Skin of body (tissue), 2 donors: ENCODE results near the gene AFMID. TPM values are rescaled to one million over a fixed set of nuclear protein-coding genes. Genes with fewer than 3 reads are reported as not detected.
"Not testable (repeated sequence)": the region's sequence is repeated elsewhere in the genome, so short reads cannot be mapped to it uniquely, and the experiment has no call there.

Source experiments
- DNase-seq: peaks from one replicate; lab custom pipeline; 2025; lab: John Stamatoyannopoulos, UW
- total RNA-seq: library from RNA; depleted of rRNA; stranded (reverse); fragments of >200 nt; gene quantifications from one replicate; pipeline ENCODE4 v1.2.3, GENCODE V29; 2014

The AFMID gene
- total RNA-seq, 1 donor from 2014 or later, result 28.3 TPM

DNA sequence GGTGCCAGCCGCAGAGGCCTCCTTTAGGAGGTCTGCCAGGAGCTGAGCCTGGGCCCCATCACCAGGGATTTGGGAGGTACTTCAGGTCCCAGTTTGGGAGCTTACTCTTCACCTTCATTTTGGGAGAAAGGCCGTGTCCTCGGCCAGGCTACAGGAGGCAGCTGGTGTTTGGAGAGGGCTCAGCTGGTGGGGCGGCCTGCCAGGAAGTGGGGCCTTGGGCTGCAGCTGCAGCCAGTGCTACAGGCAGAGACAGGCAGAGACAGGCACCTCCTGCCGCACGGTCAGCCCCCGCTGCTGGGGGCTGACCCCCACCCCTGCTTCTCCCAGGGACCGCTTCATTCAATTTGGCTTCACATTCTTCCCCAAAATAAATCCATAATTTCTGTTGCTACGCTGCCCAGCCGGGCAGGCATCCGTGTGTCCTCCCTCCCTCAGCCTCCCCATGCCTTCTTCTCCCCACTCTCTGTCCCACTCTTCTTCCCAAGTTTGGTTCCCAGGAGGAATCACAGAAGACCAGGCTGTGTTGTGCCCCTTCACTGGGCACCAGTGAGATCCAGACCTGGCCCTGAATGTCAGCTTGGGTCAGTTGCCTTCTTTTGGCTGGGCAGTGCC lies 50.3 kb downstream of the AFMID start:
- DNase-seq, result no peak

DNA sequence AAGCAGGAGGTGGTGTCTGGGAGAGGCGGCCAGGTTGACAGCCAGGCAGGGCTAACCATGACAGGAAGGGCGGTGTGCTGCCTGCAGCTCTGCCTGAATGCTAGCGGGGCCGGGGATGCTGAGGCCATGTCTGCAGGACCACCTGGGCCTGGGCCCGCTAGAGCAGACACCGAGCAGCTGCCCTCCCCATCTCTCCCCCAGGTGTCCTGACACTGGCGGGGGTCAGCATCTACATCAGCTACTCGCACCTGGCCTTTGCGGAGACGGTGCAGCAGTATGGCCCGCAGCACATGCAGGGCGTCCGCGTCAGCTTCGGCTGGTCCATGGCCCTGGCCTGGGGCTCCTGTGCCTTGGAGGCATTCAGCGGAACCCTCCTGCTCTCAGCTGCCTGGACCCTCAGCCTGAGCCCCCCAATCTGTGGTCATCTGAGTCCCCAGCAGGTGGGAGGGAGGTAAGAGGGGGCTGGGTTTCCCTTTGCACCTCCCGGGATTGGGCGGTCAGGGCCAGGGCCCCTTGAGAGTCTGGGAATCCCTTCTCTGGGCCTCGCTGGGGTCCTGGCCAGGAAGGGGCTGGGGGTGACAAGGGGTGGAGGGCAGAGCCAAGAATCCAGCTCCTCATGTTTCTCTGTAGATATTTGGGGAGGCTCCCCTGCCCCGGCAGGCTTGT lies 51.8 kb downstream of the AFMID start:
- DNase-seq, result no peak

DNA sequence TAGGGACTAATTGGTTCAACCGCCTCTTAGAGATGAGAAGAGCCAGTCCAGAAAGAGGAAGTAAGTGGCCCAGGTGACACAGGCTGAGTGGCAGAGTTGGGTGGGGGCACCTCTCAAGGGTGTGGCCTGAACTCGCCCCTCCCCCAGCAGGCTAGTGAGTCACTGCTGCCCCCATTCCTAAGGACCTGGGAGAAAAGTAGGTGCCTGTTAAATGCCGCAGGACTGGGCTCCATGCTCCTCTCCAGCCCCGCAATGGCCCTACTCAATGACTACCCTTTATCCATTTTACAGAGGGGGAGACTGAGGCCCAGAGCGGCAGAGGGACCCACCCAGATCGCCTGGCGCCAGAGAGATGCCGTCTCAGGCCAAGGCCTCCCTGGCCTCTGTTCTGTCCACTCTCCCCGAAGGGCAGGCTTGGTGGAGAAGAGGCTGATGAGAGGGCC lies 52.3 kb downstream of the AFMID start:
- no peak for DNase-seq

DNA sequence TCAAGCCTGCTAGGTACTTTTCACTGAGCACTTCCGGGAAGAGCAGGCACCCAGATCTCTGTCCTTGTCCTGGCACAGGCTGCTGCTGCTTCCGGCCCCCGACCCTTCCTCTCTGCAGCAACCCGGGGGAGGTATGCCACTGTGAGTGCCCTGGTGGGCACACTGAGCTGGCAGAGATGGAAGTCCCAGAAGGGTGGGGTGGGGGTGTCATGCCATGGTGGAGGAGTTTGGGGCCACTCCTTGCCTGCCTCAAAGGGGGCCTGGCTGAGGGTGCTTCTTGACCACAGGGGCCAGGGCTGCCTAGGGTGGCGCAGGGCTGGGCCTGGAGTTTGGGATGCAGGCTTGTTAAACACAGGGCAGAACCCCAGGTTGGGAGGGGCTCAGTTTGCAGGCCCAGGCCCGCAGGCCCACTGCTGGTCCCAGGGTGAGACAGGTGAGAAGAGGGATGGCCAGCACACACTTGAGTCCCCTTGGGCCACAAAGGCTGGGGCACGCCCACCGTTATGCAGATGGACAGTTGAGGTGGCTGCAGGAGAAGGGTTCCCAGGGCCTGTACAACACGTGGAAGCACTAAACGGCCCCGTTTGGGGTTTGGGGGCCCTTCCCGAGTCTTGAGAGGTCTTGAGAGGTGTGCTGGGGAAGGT lies 53.0 kb downstream of the AFMID start:
- no peak for DNase-seq

DNA sequence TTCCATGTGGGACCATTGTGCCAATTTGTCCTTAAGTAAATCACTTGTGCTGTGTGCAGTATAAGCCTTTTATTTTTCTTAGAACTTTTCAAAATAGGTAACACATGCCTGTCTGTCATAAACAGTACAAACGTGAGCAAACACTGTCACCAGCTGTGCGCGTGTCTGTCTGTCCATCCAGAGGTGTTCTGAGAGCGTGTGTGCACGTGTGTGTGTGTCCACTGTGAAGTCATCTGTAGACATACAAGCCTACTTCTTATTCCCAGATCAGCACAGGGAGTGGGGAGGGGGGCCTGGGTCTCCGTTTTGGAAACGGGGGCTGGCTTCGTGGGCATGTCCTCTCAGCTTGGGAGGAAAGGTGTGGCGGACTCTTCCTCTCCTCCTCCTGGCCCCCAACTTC lies 53.7 kb downstream of the AFMID start:
- DNase-seq, result no peak

DNA sequence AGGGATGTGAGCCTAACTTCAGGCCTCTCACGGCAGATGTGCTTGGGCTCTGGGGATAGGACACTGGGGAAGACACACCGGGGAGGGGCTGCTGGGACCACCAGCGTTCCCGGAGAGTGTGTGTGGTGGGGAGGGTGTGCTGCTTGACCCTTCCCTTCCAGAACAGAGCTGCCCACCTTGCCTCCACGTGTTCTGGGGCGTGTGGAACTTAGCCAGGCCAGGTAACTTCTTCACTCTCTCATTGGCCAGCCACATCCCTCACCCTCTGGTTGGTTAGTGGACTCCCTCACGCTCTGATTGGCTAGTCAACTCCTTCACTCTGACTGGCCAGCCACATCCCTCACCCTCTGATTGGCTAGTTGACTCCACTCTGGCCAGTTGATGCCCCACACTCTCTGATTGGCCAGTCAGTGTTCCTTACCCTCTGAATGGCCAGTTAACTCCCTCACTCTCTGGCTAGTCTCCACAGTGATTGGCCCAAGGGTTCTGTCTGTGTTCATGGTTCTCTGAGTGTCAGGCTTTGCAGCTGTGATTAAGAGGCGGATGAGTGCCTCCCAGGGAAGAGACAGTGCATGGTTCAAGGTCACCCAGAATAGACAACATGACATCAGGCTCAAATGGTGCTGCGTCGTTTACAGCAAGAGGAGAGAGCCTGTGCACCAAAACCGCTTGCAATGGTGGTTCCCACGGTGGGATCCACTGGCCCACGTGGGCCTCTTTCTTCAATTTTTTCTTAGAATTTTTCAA lies 54.3 kb downstream of the AFMID start:
- DNase-seq, result no peak

DNA sequence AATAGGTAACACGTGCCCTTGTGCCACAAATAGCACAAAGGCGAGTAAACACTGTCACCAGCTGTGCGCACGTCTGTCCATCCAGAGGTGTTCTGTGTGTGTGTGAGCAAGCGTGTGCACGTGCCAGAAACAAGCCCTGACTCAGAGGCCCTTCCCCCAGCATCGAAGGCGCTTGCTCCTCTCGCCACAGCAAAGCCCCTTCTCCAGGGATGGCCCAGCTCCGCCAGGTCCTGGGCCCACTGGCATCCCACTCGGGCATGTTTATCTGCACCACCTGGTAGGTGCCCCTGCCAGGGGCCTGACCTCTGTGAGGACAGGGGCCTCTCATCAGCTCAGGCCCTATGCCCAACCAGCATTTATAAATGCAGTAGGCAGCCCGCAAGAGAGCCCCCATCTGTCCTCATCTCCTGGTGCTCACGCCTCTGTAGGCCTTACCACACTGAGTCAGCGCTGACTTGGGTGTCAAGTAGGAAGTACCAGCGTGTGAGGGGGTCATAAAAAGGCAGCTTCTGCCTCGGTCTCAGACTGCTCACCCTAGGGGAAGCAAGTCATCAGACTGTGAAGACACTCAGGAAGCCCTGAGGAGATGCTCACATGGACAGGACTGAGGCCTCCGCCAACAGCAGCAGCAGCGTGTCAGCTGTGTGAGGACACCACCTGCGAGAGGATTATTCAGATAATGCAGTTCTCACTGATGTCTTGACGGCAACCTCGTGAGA lies 55.0 kb downstream of the AFMID start:
- DNase-seq, result no peak

DNA sequence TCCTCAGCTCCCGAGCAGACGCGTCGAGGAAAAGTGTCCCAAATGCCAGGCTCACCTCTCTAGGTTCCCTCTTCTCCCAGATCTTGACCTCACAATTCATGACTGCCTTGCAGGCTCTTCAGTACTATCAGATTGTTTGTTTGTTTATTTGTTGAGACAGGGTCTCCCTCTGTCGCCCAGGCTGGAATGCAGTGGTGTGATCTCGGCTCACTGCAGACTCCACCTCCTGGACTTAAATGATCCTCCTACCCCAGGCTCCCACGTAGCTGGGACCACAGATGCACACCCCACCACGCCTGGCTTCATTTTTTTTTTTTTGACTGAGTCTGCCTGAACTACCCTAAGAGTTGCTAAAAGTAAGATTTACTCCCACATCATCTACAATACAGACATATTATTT lies 60.1 kb downstream of the AFMID start:
- no peak for DNase-seq

DNA sequence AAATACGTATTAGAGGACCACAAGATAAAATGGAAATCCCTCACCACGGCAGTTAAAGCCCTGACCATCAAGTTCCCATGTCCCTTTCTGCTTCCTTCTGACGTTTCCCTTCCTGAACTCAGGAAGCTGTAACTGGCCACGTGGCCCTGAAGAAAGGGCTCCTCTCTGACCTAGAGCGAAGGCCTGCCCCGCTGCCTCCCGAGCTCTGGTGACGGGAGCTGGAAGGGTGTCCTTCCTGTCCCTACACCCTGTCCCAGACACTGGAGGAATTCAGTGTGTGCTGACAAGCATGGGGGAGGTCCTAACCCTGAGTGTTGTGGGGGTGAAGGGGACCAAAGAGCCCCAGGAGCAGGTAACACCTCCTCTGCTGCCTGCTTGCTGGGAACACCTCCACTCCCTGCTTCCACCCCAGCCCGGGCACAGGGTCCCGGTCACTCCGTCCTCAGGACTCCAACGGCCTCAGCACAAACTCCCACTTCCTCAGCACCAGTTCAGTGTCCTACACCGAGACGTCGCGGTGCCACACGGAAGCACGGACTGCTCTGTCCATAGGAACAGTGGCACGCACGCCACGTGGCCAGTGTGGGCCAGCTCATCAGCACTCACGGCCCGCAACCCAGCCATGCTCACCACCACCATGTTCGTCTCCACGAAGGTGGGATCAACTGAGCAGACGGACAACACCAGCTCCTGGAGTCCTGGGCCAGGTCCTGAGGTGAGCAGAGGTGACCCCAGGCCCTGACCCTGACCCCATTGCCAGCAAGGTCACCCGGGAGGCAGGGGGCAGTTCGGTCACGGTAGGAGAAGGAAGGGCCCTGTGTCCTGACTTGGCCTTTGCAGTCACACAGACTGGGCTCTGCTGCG lies 61.1 kb downstream of the AFMID start:
- DNase-seq, result no peak

DNA sequence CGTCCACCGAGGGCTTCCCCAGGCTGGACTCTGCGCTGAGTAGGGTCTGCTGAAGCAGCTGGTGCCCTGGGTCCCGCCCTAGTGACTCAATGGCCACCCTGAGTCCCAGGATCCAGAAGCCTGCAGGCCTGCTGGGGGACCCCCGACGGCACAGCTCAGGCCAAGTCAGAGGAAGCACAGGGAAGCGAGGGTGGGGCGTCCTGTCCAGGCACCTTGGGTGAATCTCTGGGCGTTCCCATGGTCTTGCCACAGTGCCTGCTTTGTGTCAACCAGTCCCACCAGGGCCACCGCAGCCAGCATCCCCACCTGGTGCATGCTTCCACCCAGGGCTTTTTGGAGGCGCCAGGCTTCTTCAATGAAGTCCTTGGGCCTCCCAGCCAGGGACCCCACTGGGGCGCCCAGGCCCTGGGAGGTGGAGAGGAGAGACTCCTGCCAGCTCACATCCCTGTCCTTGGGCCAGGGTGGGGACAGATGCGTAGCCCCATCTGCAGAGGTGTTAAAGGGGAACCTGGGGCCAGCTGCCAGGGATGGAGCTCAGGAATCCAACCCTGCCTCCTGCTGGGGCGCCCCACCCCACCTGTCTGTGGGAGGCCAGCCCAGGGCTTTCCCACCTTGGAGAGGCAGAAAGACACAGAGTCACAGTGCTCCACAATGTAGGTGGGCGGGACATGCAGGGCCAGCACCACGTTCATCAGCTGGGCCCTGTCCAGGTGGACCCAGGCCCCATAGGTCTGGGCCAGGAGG lies 62.1 kb downstream of the AFMID start:
- DNase-seq, result no peak

DNA sequence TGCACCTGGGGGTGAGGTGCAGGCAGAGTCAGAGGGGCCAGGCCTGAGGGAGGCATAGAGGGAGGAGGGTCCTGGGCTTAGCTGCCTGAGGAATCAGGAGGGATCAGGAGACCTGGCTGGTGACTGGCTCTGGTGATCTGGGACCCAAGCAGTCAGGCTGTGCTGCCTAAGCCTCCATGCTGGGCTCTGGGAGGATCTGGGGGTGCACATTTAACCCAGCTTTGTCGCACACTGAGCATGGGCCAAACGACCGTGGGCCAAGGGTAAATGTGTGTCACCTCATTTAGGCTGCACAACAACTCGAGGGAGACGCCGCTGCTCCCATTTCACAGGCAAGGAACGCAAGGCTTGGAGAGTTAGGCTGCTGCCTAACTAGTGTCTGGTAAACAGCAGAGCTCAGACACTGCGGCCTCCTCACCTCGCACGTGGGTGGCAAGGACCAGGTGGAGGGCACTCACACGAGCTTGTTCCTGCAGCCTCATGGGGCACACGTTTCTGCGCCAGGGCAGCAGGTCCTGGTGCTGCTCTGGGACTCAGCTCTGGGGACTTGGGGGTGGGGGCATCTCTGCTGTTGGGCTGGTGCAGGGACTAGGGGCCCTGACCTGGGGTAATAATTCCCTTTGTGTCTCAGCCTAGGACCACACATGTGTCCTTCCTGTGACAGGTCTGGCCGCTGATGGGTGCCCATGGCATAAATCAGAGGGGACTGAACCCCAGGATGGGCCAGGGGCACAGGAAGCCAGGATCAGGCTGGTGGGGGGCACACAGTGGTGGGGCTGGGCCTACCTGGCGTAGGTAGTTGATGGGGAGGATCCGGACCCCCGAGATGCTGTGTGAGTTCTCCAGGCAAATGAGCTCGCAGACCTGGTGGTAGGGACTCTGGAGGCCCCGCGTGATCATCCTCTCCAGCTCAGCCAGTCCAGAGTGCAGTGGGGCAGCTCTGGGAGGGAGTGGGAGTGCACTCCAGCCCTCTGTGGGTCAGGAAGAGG lies 63.0 kb downstream of the AFMID start:
- DNase-seq, result no peak

DNA sequence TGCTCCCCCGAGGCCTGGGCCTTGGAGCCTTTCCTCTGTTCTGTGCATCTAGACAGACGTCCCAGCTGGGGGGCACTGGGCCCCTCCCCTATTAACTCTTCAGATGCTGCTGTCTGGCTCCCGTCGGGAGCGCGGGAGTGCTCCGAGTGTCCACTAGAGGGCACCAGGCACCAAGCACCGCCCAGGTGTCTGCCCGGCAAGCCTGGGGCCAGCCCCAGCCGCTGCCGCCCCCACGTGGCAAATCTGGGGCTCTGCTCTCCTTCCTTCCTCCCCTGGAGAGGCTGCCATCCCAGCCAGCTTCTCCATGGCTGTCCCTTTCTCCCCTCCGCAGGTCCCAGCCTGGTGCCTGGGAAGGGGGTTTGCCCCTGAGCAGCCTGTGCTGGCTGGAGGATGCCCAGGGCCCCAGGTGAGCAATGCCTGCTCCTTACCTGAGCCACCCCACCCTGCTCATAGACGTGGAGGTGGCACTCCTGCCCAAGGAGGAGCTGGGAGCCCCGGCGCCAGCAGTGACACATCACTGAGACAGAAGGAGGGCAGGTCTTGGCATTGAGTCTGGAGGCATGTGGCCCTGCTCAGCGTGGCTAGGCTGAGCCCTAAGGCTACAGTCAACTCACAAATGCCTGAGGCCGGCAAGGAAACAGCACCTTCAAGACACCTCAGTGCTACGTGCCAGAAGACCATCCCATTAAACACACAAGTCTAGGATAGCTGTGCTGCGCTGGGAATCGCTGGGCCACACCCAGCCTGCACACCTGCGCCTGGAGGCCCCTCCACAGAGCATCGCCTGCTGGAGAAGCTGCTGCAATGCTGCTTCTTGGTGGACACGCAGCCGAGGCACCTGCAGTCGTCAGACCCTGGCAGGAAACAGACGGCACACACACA lies 64.0 kb downstream of the AFMID start:
- DNase-seq, result peak; percentile 75

DNA sequence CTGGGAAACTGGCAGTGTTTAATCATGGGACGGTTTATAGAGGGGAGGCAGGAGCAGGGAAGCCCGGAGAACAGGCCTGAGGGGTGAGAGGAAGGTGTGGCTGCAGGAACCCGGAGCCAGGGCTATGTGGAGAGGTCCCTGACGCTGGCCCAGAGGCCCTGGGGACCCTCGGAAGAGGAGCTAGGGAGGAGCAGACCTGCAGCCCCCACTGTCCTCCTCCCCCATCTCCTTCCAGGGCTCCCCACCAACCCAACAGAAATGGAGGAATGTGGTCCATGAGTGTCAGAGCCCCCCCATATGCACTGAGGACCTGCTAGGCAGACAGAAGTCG lies 64.6 kb downstream of the AFMID start:
- DNase-seq, result no peak

DNA sequence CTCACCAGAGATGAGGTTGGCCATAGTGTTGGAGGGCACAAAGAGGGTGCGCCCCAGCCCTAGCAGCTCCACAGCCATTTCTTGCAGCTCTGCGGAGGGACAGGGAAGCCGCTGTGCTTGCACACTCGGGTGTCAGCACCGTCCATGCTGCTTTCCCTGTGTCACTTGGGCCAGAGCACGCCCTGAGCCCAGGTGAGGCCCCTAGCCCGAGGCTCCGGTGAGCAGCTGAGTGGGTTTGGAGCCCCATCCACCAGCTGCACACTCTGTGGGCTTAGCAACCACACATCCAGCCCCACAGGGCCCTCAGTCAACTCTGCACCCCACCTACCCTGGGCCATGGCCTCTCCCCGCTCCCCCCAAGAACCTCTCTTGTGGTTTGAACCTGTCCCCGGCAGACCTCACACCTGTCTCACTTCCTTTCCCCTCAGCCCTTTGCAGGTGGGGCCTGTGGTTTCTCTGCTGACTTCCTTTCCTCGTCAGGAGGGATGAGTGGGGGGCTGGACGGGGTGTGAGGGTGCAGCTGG lies 65.0 kb downstream of the AFMID start:
- no peak for DNase-seq

DNA sequence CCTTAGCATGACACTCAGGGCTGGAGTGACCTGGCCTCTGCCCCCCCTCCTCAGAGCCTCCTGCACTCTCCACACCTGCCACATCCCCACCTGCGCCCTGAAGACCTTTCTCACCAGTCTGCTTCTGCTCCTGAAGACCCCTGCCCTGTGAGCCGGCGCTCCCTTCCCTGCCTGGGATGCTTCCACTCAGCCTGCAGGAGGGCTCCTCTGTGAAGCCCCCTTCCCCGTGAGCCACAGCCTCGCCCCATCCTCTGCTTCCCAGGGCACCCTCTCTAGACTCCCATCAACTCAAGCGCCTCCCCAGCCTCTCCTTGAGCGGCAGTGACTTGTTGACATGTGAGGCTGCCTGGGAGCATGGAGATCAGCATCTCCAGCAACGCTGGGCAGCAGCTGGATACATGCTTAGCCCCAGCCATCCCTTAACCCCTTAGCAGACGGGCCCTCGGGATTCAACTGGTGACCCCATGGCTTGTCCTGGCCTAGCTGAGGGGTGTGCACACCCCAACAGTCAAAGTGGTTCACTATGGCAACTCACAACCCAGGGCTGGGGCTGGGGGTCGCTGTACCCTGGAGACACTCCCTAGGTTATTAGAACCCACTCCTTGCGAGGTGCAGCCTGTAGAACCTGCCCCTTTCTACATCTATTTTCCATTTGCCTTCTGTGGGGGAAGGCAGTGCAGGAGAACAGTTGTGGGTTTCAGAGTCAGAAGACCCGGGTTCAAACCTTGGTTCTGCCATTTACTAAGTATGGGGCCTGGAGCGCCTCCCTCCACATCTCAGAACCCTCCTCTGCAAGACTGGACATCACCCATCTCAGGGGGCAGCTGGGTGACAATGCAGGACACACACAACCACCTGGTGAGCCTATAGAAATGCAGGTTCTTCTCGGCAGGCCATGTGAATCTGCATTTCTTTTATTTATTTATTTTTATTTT lies 65.8 kb downstream of the AFMID start:
- no peak for DNase-seq

DNA sequence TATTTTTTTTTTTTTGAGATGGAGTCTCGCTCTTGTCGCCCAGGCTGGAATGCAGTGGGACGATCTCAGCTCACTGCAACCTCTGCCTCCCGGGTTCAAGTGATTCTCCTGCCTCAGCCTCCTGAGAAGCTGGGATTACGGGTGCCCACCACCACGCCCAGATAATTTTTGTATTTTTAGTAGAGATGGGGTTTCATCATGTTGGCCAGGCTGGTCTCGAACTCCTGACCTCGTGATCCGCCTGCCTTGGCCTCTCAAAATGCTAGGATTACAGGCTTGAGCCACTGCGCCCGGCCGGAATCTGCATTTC lies 66.4 kb downstream of the AFMID start:
- DNase-seq, result not testable (repeated sequence)
